ENCODE measurements around the gene MST1R. TPM values are rescaled to one million over a fixed set of nuclear protein-coding genes. Genes with fewer than 3 reads are reported as not detected.

MST1R gene
- total RNA-seq, 5 donors from 2014 or later (not counting 1 experiment from before 2014, with no cell fraction given): 0.59 to 1.6 (median 1.3) TPM

- ChIA-PET CTCF (no interaction called here), POLR2A (interaction anchor here (0.5 to 0.7 kb wide), 2 partner anchors 51 to 376 kb away, joined by 3 to 4 read pairs; no protein-coding TSS in a partner anchor)
- no peaks in the 10 kb centered on the region for H3K36me3 ChIP-seq (ENCODE audit: control insufficient read depth in 2 of 2, extremely low read depth in 1 of 2, insufficient read depth in 1 of 2, low read length in 1 of 2)
- H3K27me3 ChIP-seq (replicated peaks in 1 of 2; ENCODE audit: control insufficient read depth in 2 of 2, extremely low read depth in 1 of 2, insufficient read depth in 2 of 2, low read length in 1 of 2): peaks cover 0 to 1% of the 10 kb centered on the region in 2 experiments
- 4% methylated on average over 51 of the region's 52 CpGs for WGBS (ENCODE audit: insufficient coverage)
- peak within 1 kb of the TSS; percentile 78 to 93 for H3K27ac Mint-ChIP-seq
- no peaks in the 10 kb centered on the region for H3K27me3 Mint-ChIP-seq
- peak; percentile 98 to 100 (median 100) for ATAC-seq (replicated peaks in 1 of 4)
- peak within 1 kb of the TSS; percentile 81 to 89 (median 82) for H3K4me3 Mint-ChIP-seq
- H3K9me3 Mint-ChIP-seq: no peaks in the 10 kb centered on the region
- H3K4me1 ChIP-seq (ENCODE audit: control insufficient read depth in 1 of 2, extremely low read depth in 1 of 2, insufficient read depth in 2 of 2, low read length in 2 of 2): peaks cover 9 to 15% of the 10 kb centered on the region in 2 experiments
- peaks cover 10 to 16% (median 14%) of the 10 kb centered on the region in 3 donors for H3K4me1 Mint-ChIP-seq
- H3K27ac ChIP-seq (ENCODE audit: low read length): peak within 1 kb of the TSS; percentile 64
- peak; percentile 74 to 97 (median 88) for DNase-seq
- no peaks in the 10 kb centered on the region for H3K36me3 Mint-ChIP-seq
- H3K9me3 ChIP-seq: no peaks in the 10 kb centered on the region
- peak within 1 kb of the TSS; percentile 57 to 86 for H3K4me3 ChIP-seq (ENCODE audit: control insufficient read depth in 1 of 2, extremely low read depth in 1 of 2, low read length in 1 of 2)
Observed at GRCh38 chr3:49856181-49857005, 47.3 kb downstream of the MST1R start, which contains the start of gene TRAIP. TRAIP (minus strand) TSS chr3:49856564; CDS start chr3:49856453, 111 bp downstream.

GRCh38 chr3:49855662-49856061 is 48.0 kb downstream of the MST1R start:
- POLR2A ChIA-PET: interaction anchor here in 1 of 2 donors (0.7 kb wide), 1 partner anchor 51 kb away, joined by 3 read pairs; no protein-coding TSS in a partner anchor
- Mint-ChIP-seq H3K9me3 (no peaks in the 10 kb centered on the region), H3K27me3 (no peaks in the 10 kb centered on the region), H3K36me3 (no peaks in the 10 kb centered on the region), H3K4me3 (peak overlapping the region; percentile 81 to 89 (median 82)), H3K4me1 (peaks cover 10 to 16% (median 14%) of the 10 kb centered on the region in 3 donors), H3K27ac (no peak overlapping the region)
- Histone ChIP-seq H3K9me3 (no peaks in the 10 kb centered on the region), H3K27ac (ENCODE audit: low read length) (no peak overlapping the region), H3K27me3 (replicated peaks in 1 of 2; ENCODE audit: control insufficient read depth in 2 of 2, extremely low read depth in 1 of 2, insufficient read depth in 2 of 2, low read length in 1 of 2) (no peaks in the 10 kb centered on the region), H3K36me3 (ENCODE audit: control insufficient read depth in 2 of 2, extremely low read depth in 1 of 2, insufficient read depth in 1 of 2, low read length in 1 of 2) (no peaks in the 10 kb centered on the region), H3K4me3 (ENCODE audit: control insufficient read depth in 1 of 2, extremely low read depth in 1 of 2, low read length in 1 of 2) (peak overlapping the region; percentile 57 to 86), H3K4me1 (ENCODE audit: control insufficient read depth in 1 of 2, extremely low read depth in 1 of 2, insufficient read depth in 2 of 2, low read length in 2 of 2) (peaks cover 9 to 15% of the 10 kb centered on the region in 2 experiments)
- CTCF ChIA-PET: no interaction called here
- DNase-seq (no peak), ATAC-seq (replicated peaks in 1 of 4) (no peak)
- 62% methylated on average over 3 of the region's 5 CpGs for WGBS (ENCODE audit: insufficient coverage)

- Mint-ChIP-seq H3K27ac (no peak overlapping the region), H3K36me3 (peaks cover 10% of the 10 kb centered on the region), H3K4me1 (no peaks in the 10 kb centered on the region), H3K27me3 (no peaks in the 10 kb centered on the region), H3K9me3 (no peaks in the 10 kb centered on the region), H3K4me3 (no peak overlapping the region)
- DNase-seq: no peak
- POLR2A ChIA-PET: interaction anchor here in 1 of 2 donors (0.6 kb wide), 1 partner anchor 1003 kb away, joined by 3 read pairs; no protein-coding TSS in a partner anchor
- no peak overlapping the region for H3K4me3 ChIP-seq (ENCODE audit: control insufficient read depth in 1 of 2, extremely low read depth in 1 of 2, low read length in 1 of 2)
- peaks cover 0 to 3% of the 10 kb centered on the region in 2 donors for H3K36me3 ChIP-seq (ENCODE audit: control insufficient read depth in 2 of 2, extremely low read depth in 1 of 2, insufficient read depth in 1 of 2, low read length in 1 of 2)
- no peaks in the 10 kb centered on the region for H3K4me1 ChIP-seq (ENCODE audit: control insufficient read depth in 1 of 2, extremely low read depth in 1 of 2, insufficient read depth in 2 of 2, low read length in 2 of 2)
- 88% methylated on average over 1 of the region's 3 CpGs for WGBS (ENCODE audit: insufficient coverage)
- H3K9me3 ChIP-seq: no peaks in the 10 kb centered on the region
- no peak overlapping the region for H3K27ac ChIP-seq (ENCODE audit: low read length)
- CTCF ChIA-PET: interaction anchor here in 1 of 2 donors (1.1 kb wide), 1 partner anchor 43 kb away, joined by 3 read pairs; no protein-coding TSS in a partner anchor
- ATAC-seq (replicated peaks in 1 of 4): no peak
- no peaks in the 10 kb centered on the region for H3K27me3 ChIP-seq (replicated peaks in 1 of 2; ENCODE audit: control insufficient read depth in 2 of 2, extremely low read depth in 1 of 2, insufficient read depth in 2 of 2, low read length in 1 of 2)
Observed at GRCh38 chr3:49845694-49846093, 58.0 kb downstream of the MST1R start.

GRCh38 chr3:49844464-49845183 is 59.0 kb downstream of the MST1R start:
- H3K27me3 ChIP-seq (replicated peaks in 1 of 2; ENCODE audit: control insufficient read depth in 2 of 2, extremely low read depth in 1 of 2, insufficient read depth in 2 of 2, low read length in 1 of 2): no peaks in the 10 kb centered on the region
- Mint-ChIP-seq H3K4me3 (no peak overlapping the region), H3K4me1 (no peaks in the 10 kb centered on the region), H3K27ac (no peak overlapping the region), H3K36me3 (peaks cover 10% of the 10 kb centered on the region), H3K27me3 (no peaks in the 10 kb centered on the region), H3K9me3 (no peaks in the 10 kb centered on the region)
- DNase-seq: no peak
- no peak overlapping the region for H3K4me3 ChIP-seq (ENCODE audit: control insufficient read depth in 1 of 2, extremely low read depth in 1 of 2, low read length in 1 of 2)
- ChIA-PET POLR2A (no interaction called here), CTCF (interaction anchor here (0.8 to 1.1 kb wide), 3 partner anchors 12 to 88 kb away, joined by 3 read pairs; no protein-coding TSS in a partner anchor)
- 89% methylated on average over 4 of the region's 5 CpGs for WGBS (ENCODE audit: insufficient coverage)
- no peaks in the 10 kb centered on the region for H3K9me3 ChIP-seq
- no peak overlapping the region for H3K27ac ChIP-seq (ENCODE audit: low read length)
- H3K4me1 ChIP-seq (ENCODE audit: control insufficient read depth in 1 of 2, extremely low read depth in 1 of 2, insufficient read depth in 2 of 2, low read length in 2 of 2): no peaks in the 10 kb centered on the region
- H3K36me3 ChIP-seq (ENCODE audit: control insufficient read depth in 2 of 2, extremely low read depth in 1 of 2, insufficient read depth in 1 of 2, low read length in 1 of 2): peaks cover 0 to 3% of the 10 kb centered on the region in 2 donors
- ATAC-seq (replicated peaks in 1 of 4): no peak

- no peaks in the 10 kb centered on the region for H3K4me1 ChIP-seq (ENCODE audit: control insufficient read depth in 1 of 2, extremely low read depth in 1 of 2, insufficient read depth in 2 of 2, low read length in 2 of 2)
- H3K4me3 ChIP-seq (ENCODE audit: control insufficient read depth in 1 of 2, extremely low read depth in 1 of 2, low read length in 1 of 2): no peak overlapping the region
- Mint-ChIP-seq H3K27me3 (no peaks in the 10 kb centered on the region), H3K27ac (no peak overlapping the region), H3K4me3 (no peak overlapping the region), H3K4me1 (no peaks in the 10 kb centered on the region), H3K36me3 (peaks cover 10% of the 10 kb centered on the region), H3K9me3 (no peaks in the 10 kb centered on the region)
- no peaks in the 10 kb centered on the region for H3K27me3 ChIP-seq (replicated peaks in 1 of 2; ENCODE audit: control insufficient read depth in 2 of 2, extremely low read depth in 1 of 2, insufficient read depth in 2 of 2, low read length in 1 of 2)
- CTCF ChIA-PET: no interaction called here
- no peak overlapping the region for H3K27ac ChIP-seq (ENCODE audit: low read length)
- DNase-seq (no peak), ATAC-seq (replicated peaks in 1 of 4) (no peak)
- POLR2A ChIA-PET: no interaction called here
- peaks cover 0 to 3% of the 10 kb centered on the region in 2 donors for H3K36me3 ChIP-seq (ENCODE audit: control insufficient read depth in 2 of 2, extremely low read depth in 1 of 2, insufficient read depth in 1 of 2, low read length in 1 of 2)
- 100% methylated on average over 2 of the region's 3 CpGs for WGBS (ENCODE audit: insufficient coverage)
- H3K9me3 ChIP-seq: no peaks in the 10 kb centered on the region
Observed at GRCh38 chr3:49842843-49843517, 60.7 kb downstream of the MST1R start.

GRCh38 chr3:49841806-49842205 is 61.9 kb downstream of the MST1R start:
- H3K36me3 Mint-ChIP-seq: peaks cover 3% of the 10 kb centered on the region
- H3K27ac Mint-ChIP-seq: no peak overlapping the region
- ATAC-seq (replicated peaks in 1 of 4) (no peak), DNase-seq (no peak)
- H3K27me3 Mint-ChIP-seq: no peaks in the 10 kb centered on the region
- ChIA-PET CTCF (interaction anchor here in 1 of 2 donors (0.5 kb wide), 2 partner anchors 8 to 166 kb away, joined by 3 to 4 read pairs; no protein-coding TSS in a partner anchor), POLR2A (no interaction called here)
- Histone ChIP-seq H3K9me3 (no peaks in the 10 kb centered on the region), H3K4me3 (ENCODE audit: control insufficient read depth in 1 of 2, extremely low read depth in 1 of 2, low read length in 1 of 2) (no peak overlapping the region), H3K36me3 (ENCODE audit: control insufficient read depth in 2 of 2, extremely low read depth in 1 of 2, insufficient read depth in 1 of 2, low read length in 1 of 2) (peaks cover 0 to 3% of the 10 kb centered on the region in 2 donors), H3K27me3 (replicated peaks in 1 of 2; ENCODE audit: control insufficient read depth in 2 of 2, extremely low read depth in 1 of 2, insufficient read depth in 2 of 2, low read length in 1 of 2) (no peaks in the 10 kb centered on the region), H3K27ac (ENCODE audit: low read length) (no peak overlapping the region), H3K4me1 (ENCODE audit: control insufficient read depth in 1 of 2, extremely low read depth in 1 of 2, insufficient read depth in 2 of 2, low read length in 2 of 2) (no peaks in the 10 kb centered on the region)
- no peaks in the 10 kb centered on the region for H3K9me3 Mint-ChIP-seq
- WGBS (ENCODE audit: insufficient coverage): 100% methylated on average over 2 of the region's 7 CpGs
- H3K4me1 Mint-ChIP-seq: no peaks in the 10 kb centered on the region
- no peak overlapping the region for H3K4me3 Mint-ChIP-seq

Data from T-cell (primary cell).